ENCODE measurements around the gene SNAPC5. TPM values are rescaled to one million over a fixed set of nuclear protein-coding genes. Genes with fewer than 3 reads are reported as not detected.

Gene SNAPC5
- total and polyA plus RNA-seq, 8 donors = 9.0 to 21.6 (median 13.6) TPM

DNA sequence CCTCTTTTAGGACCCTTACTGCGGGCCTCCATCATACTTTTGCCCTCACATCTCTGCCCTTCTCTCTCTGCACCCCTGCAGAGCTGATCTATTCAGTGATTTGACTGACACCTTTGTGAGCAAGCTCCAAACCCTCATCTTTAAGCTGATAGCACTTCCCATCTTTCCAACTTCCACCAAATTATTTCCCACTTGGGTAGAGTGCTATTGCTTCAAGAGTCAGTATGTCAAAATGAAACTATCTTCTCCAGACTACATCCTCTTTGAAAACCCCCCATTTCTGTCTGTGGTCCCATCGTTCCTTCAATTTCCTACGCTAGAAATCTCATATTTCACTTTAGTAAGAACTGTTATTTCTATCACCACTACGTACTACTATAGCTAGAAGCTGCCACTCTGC, 27.3 kb upstream of the SNAPC5 start:
- Histone ChIP-seq H3K4me3 (no peak overlapping the region), H3K36me3 (no peaks in the 10 kb centered on the region), H3K4me1 (no peaks in the 10 kb centered on the region), H3K27ac (no peak overlapping the region), H3K27me3 (no peaks in the 10 kb centered on the region), H3K9me3 (no peaks in the 10 kb centered on the region)
- ATAC-seq = no peak
- no peak for FAIRE-seq
- TF ChIP-seq, protein P1, sequence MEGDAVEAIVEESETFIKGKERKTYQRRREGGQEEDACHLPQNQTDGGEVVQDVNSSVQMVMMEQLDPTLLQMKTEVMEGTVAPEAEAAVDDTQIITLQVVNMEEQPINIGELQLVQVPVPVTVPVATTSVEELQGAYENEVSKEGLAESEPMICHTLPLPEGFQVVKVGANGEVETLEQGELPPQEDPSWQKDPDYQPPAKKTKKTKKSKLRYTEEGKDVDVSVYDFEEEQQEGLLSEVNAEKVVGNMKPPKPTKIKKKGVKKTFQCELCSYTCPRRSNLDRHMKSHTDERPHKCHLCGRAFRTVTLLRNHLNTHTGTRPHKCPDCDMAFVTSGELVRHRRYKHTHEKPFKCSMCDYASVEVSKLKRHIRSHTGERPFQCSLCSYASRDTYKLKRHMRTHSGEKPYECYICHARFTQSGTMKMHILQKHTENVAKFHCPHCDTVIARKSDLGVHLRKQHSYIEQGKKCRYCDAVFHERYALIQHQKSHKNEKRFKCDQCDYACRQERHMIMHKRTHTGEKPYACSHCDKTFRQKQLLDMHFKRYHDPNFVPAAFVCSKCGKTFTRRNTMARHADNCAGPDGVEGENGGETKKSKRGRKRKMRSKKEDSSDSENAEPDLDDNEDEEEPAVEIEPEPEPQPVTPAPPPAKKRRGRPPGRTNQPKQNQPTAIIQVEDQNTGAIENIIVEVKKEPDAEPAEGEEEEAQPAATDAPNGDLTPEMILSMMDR (IDR thresholded peaks at IDR 0.05) = no peak
- 91 to 96% methylated on average over 4 of the region's 4 CpGs for WGBS, 2 donors
- intact Hi-C loops (cut with DNase I) = no loop called here
- no peak for DNase-seq

DNA sequence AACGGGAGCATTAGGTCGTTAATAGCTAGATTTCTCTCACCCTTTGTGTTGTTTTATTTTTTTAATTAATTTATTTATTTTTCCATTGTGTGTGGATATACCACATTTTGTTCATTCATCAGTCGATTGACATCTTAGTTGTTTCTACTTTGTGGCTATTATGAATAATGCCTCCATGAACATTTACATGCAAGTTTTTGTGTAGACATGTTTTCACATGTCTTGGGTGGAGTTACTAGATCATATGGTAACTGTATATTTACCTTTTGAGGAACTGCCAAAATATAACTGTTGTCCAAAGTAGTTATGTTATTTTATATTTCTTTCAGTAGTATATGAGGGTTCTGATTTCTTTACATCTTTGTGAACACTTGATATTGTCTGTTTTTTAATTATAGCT, 26.4 kb upstream of the SNAPC5 start:
- no peaks in the 10 kb centered on the region for H3K4me1 ChIP-seq
- TF ChIP-seq, protein P1 (IDR thresholded peaks at IDR 0.05) = no peak
- no peaks in the 10 kb centered on the region for H3K36me3 ChIP-seq
- DNase-seq (no peak), ATAC-seq (no peak), FAIRE-seq (no peak)
- no peak overlapping the region for H3K27ac ChIP-seq
- H3K27me3 ChIP-seq = no peaks in the 10 kb centered on the region
- no peaks in the 10 kb centered on the region for H3K9me3 ChIP-seq
- H3K4me3 ChIP-seq = no peak overlapping the region
- 83 to 84% methylated on average over 3 of the region's 3 CpGs for WGBS, 2 donors
- intact Hi-C loops (cut with DNase I) = no loop called here

DNA sequence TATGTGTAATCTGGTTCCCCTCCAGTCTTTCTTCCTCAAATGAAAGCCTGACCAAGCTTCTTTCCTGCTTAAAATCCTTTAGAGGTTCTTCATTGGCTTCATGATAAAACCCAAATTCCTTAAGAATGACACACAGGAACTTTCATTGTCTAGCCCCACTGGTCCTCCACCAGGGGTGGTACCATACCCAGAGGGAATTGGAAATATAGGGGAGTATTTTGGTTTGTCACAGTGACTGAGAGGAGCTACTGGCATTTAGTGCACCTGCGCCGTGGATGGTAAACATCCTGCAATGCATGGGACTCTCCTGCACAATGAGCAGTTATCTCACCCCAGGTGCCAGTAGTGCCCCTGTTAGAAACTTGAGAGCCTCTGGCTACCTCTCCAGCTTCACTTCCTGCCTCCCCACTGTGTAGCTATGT, 18.4 kb upstream of the SNAPC5 start:
- Histone ChIP-seq H3K27ac (no peak overlapping the region), H3K4me1 (no peaks in the 10 kb centered on the region), H3K9me3 (no peaks in the 10 kb centered on the region), H3K4me3 (no peak overlapping the region), H3K27me3 (no peaks in the 10 kb centered on the region), H3K36me3 (no peaks in the 10 kb centered on the region)
- ATAC-seq (no peak), DNase-seq (no peak), FAIRE-seq (no peak)
- 97% methylated on average over 2 of the region's 2 CpGs for WGBS, 2 donors
- intact Hi-C loops (cut with DNase I) = no loop called here
- TF ChIP-seq, protein P1 (IDR thresholded peaks at IDR 0.05) = no peak

DNA sequence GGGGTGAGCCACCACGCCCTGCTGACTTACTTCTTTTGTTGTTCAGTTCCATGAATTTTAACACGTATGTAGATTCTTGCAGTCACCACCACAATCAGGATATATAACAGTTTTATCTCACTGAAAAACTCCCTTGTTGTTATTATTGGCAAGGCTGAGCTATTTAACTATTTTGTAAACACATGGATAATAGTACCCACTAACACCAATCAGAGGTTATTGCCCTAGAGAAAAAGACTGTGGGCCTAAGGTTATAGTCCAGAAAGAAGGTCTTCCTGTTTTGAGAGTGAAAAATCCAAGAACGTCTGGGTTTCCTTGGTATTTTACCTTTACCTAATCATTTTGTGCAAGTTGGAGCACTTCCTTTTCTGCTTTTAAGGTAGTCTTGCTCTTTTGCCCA, 17.0 kb upstream of the SNAPC5 start:
- no peak for FAIRE-seq
- Histone ChIP-seq H3K9me3 (no peaks in the 10 kb centered on the region), H3K27me3 (no peaks in the 10 kb centered on the region), H3K36me3 (no peaks in the 10 kb centered on the region), H3K4me1 (no peaks in the 10 kb centered on the region), H3K4me3 (no peak overlapping the region), H3K27ac (no peak overlapping the region)
- TF ChIP-seq, protein P1 (IDR thresholded peaks at IDR 0.05) = no peak
- no peak for ATAC-seq
- intact Hi-C loops (cut with DNase I) = no loop called here
- DNase-seq = no peak
- WGBS, 2 donors = 76 to 82% methylated on average over 3 of the region's 3 CpGs

DNA sequence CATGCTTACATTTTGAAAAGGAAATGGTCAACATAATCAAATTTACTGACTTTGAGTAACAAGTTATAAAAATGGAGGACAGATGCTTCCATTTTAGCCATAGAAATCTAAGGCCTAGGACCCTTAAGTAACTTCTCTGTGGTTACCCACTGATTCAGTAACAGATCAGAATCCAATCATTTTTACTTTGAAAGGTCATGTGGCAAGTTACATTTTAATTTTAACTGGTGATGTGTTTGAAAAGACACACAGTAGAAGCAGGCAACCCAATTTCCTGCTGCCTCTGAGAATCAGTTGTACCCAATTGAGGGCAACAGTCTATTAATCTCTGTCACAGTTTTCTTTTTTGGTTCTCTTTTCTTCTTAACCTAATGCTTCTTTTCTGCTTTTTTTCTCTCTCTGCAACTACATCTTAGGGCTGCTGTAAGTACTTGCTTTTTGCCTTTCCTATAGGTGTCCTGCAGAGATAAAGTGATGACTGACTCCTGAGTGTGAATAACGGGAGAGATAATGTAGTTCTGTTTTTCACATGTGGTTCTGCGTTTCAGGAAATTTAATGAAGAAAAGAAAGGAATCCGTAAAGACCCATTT, 10.8 kb upstream of the SNAPC5 start:
- TF ChIP-seq, protein P1 (IDR thresholded peaks at IDR 0.05) = no peak
- Histone ChIP-seq H3K36me3 (no peaks in the 10 kb centered on the region), H3K27me3 (no peaks in the 10 kb centered on the region), H3K27ac (no peak overlapping the region), H3K9me3 (no peaks in the 10 kb centered on the region), H3K4me3 (no peak overlapping the region), H3K4me1 (peaks cover 0 to 7% (median 5%) of the 10 kb centered on the region in 3 donors)
- intact Hi-C loops (cut with DNase I) = no loop called here
- WGBS, 2 donors = 89 to 91% methylated on average over 3 of the region's 3 CpGs
- FAIRE-seq = no peak
- DNase-seq = no peak
- no peak for ATAC-seq
